HS-27A (cell line): ENCODE results near the gene TTYH1.

Experiments
- DNase-seq: peaks from one replicate; pipeline ENCODE4 v3.0.0-alpha.2; 2012; ENCODE audit warnings: low read depth, missing footprints

TTYH1 gene

GRCh38 chr19:54393381-54393780, 21.9 kb upstream of the TTYH1 start:
- no peak for DNase-seq

DNA sequence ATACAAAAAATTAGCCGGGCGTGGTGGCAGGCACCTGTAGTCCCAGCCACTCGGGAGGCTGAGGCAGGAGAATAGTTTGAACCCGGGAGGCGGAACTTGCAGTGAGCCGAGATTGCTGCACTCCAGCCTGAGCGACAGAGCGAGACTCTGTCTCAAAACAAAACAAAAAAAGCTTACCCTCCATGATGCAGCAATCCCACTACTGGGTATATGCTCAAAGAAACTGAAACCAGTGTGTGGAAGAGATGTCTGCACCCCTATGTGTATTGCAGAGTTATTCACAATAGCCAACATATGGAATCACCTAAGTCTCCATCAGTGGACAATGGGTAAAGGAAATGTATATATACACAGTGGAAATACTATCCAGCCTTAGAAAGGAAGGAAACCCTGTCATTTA, 19.6 kb upstream of the TTYH1 start:
- no peak for DNase-seq

- no peak for DNase-seq
Measured at GRCh38 chr19:54399189-54399588, 16.1 kb upstream of the TTYH1 start.

DNA sequence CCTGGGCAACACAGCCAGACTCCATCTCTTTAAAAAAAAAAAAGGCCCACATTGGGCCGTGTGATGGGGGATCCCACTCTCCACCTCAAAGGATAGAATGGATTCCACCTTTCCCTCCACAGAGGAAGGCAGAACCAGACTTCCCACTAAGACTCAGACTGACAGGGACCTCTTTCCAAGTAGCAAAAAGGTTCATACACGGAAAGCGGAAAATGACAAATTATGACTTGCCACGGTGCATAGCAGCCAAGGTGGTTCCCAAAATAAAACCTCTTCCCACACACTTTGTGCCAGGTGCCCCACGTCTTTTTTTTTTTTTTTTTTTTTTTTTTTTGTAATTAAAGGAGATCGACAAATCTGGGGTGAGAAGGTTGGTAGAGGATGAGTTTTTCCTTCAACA, 14.4 kb upstream of the TTYH1 start:
- DNase-seq, result no peak

DNA sequence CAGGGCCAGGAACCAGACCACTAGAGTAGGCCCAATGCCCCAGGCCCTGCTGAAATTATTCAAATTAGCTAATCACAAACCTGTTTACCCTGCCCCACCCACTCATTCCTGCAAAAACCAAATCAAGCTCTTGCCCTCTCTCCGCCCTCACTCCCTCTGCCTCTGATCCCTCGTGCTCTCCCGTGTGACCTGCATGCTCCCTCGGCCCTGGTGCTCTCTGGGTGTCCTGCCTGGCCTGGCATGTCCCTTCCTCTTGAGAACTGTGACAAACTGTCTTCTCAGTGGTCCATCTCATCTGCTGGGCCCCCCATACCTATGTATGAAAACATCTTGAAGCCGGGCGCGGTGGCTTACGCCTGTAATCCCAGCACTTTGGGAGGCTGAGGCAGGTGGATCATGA, 12.2 kb upstream of the TTYH1 start:
- DNase-seq, result no peak

DNA sequence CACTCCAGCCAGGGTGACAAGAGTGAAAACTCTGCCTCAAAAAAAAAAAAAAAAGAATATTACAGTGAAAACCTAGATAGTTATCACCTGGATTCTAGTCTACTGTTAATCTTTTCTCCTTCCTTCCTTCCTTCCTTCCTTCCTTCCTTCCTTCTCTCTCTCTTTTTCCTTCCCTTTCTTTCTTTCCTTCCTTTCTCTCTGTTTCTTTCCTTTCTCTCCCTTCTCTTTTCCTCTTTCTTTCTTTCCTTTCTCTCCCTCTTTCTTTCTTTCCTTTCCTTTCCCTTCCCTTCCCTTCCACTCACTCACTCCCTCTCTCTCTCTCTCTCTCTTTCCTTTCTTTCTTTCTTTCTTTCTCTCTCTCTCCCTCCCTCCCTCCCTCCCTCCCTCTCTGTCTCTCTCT, 9.6 kb upstream of the TTYH1 start:
- no peak for DNase-seq

GRCh38 chr19:54407780-54408179, 7.5 kb upstream of the TTYH1 start:
- DNase-seq, result no peak

GRCh38 chr19:54408456-54409026, 6.7 kb upstream of the TTYH1 start:
- no peak for DNase-seq

- DNase-seq, result no peak
Measured at GRCh38 chr19:54411033-54411432, 4.2 kb upstream of the TTYH1 start.

DNA sequence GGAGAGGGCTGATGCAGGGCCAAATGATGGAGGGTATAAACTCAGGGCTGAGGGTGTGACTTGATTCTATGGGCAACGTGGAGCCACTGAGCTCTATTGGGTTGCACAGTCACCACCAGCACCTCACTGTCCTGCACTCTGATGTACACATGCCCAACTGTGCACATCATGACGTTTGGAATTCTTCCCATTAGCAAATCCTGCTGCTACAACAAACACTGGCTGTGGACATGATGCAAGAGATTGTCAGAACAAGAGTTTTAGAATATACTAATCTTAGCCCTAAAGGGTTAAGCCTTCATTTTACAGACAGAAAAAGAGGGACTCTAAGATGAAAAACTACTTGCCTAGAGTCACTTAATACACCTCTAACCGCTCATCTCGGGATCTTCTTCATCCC, 2.4 kb upstream of the TTYH1 start:
- DNase-seq, result no peak

DNA sequence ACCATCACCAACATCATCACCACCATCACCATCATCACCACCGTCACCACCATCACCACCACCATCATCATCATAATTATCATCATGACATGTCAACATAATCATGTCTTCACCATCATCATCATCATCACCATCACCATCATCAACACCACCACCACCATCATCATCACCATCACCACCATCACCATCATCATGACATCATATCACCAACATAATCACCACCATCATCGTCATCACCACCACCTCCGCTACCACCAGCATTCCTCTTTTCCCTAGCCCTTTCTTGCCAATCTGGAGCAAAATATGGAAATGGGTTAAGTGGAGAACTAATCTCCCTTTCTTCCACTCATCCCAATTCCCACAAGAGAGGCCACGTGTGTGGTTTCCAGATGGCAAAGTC, 1.1 kb upstream of the TTYH1 start:
- no peak for DNase-seq

- DNase-seq, result no peak
Measured at GRCh38 chr19:54415901-54416673, 823 bp downstream of the TTYH1 start.

DNA sequence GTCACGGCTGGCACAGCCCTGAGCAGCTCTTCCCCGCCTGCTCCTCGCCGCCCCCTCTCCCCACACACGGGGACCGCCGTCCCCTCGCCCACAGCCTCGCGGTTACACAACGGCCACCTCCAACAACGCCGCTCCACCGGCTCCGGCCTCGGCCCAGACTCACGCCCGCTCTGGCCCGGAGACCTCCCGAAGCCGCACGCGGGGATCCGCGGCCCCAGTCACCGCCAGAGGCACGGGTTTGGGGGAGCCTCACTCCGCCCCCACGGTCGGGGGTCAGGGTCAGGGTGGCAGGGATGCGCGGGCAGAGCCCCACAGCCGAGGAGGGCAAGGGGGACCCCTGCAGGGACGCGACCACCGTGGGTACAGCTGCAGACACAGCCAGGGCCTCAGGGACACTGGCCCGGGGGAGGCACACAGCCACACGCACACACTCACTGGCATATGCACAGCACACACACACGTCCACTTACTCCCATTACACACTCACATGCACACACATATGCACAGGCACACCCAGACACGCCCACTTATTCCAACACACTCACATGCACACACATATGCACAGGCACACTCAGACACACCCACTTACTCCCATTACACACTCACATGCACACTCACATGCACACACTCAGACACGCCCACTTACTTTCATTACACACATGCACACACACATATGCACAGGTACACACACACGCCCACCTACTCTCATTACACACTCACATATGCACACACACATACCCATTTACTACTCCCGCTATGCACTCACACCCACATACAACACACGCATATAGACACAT, 1.6 kb downstream of the TTYH1 start:
- DNase-seq, result no peak

- no peak for DNase-seq
Measured at GRCh38 chr19:54418030-54418929, 3.0 kb downstream of the TTYH1 start.

DNA sequence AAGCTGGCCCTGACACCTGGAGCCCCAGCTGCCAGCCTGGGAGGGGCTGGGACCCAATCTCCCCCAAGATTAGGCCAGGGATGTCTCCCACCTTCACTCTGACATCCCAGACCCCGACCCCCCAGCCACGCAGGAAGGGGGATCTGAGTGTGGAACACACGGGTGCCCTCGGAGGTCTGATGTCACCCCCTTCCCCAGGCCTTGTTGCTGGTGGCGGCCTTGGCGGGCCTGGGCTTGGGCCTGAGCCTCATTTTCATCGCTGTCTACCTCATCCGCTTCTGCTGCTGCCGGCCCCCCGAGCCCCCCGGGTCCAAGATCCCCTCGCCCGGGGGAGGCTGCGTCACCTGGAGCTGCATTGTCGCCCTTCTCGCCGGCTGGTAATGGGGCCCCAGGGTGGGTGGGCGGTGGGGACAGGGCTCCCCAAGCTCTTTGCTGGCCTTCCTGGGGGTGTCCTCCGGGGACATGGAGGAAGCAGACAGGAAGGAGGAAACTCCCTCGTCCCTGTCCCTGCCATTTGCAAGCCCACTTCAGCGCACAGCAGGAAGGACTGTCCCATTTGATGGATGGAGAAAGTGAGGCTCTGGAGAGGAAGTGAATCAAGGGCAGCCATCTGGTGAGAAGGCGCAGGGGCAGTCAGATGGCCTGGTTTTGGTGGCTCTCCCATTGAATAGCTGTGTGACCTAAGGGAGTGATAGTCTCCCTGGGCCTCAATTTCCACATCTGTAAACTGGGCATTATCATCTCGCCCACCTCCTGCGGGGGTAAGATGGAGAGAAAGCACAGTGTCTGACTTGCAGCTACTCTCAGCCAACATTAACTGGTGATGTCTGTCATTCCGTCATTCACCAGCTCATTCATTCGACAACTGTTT, 3.9 kb downstream of the TTYH1 start:
- no peak for DNase-seq

DNA sequence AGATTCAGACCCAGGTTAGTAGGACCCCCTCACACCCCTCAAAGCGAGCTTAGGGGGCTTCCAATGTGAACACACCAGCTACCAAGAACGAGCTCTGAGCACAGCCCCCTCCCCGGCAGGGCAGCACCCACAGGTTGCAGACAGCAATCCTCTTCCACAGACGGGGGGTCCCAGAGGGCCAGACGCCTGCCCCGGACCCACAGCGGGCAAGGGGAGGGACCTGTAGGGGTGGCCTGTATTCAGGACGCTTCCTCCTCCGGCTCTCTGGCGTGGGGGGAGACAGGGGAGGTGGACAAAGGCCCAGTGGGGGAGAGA, 4.8 kb downstream of the TTYH1 start:
- DNase-seq, result no peak

DNA sequence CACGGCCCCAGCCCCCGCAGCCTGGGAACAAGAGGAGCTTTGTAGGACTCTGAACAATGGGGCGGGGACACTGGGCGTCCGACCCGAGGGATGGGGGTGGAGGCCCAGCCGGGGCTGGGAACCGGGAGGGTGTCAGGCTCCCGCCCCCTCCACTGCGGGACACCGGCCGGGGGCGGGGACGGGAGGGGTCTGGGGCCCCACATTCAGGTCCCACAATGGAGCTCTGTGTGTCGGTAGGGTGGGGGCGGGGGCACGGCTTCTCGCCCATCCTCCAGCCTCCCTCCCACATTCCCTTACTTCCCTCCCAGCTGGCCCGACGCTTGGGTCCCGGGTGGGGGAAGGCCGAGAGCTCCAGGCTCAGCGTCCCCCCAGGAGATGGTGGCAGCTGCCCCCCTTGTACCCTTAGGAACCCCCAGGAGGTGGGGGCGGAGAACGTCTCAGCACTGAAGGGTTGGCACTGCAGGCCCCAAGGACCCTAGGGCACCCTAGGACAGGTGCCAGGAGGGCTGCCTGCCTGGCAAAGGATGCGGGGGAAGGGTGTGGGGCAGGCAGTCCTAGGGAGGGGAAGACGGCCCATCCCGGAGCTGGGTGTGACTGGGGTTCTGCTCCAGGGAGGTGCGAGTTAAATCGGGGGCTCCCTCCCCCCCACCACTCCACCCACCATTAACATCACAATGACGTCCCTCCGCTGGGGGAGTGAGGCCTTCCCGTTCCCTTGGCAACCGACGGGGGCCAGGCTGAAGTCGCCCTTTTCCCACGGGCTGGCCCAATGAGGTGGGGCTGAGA, 5.3 kb downstream of the TTYH1 start:
- no peak for DNase-seq

GRCh38 chr19:54421169-54421516, 5.9 kb downstream of the TTYH1 start:
- DNase-seq, result no peak

GRCh38 chr19:54421521-54421920, 6.3 kb downstream of the TTYH1 start:
- no peak for DNase-seq

GRCh38 chr19:54422136-54422535, 6.9 kb downstream of the TTYH1 start:
- DNase-seq, result no peak

DNA sequence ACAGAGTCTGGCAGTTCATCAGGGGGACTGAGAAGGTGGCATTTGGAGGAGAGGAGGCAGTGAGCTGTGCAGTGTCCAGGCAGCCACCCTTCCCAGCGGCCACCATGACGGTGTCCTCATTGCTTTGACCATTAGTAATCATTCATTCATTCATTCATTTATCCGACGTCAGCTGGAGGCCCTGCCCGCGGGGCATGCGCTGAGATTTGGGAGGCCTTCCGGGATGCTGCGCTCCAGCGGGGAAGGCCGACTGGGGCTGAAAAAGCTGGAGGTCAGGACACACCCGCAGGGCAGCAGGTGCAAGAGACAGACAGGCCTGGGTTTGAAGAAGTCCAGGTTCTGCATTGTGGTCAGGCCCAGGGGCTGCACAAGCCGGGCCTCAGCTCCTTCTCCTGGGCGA, 8.9 kb downstream of the TTYH1 start:
- DNase-seq, result no peak
